ENCODE results near the gene BCL10. TPM values are rescaled to one million over a fixed set of nuclear protein-coding genes. Genes with fewer than 3 reads are reported as not detected.

Gene BCL10
- total and polyA plus RNA-seq, 2 of the 8 experiments (the other 6 are each of a cell fraction or from before 2014, with no cell fraction given) = 7.4 to 29.6 TPM

DNA sequence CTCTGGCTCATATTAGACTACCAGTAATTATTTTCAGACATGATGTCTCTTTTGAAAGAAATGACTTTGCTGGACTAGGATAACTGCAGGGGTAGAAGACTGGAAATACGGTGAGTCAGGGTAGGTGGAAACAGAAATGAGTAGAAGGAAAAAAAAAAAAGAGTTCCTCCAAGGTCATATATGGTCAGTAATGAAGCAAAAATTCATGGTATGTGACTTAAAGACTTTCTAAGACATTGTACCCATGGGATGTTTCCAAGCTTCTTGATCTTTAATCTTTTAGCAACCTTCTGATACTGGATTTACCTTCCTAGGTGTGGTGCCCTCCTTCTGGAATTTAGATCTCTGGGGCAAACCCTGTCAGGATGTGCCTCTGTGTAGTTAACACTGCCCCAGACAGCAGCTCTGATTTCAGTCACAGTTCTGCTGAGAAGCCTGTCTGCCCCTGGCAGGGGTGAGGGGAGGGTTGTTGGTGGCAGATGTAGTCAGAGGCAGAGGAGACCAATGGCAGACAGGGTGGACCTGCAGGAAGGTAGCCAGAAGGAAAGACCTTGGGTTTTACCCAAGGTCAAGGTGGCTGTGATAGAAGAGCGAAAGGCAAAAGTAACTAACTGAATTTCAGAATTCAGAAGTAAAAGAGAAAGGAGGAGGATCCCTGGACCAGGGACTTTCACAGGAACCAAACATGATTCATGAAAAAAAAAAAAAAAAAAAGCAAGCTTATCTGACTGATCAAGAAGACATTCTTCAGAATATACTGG, 44.1 kb upstream of the BCL10 start:
- FAIRE-seq (no peak), DNase-seq (ENCODE audit: low read depth in 1 of 2, low spot score in 2 of 2) (no peak)
- no peak overlapping the region for H3K4ac ChIP-seq (replicated peaks; ENCODE audit: insufficient read length, low read depth, low read length)
- no peak overlapping the region for H2BK12ac ChIP-seq (ENCODE audit: low read depth, low read length)
- CTCF ChIA-PET (ENCODE audit: partially characterized antibody) = interaction anchor here (0.7 to 1.3 kb wide), 3 partner anchors 12 to 156 kb away, joined by 3 read pairs; no protein-coding TSS in a partner anchor
- no peak overlapping the region for H3K4me3 ChIP-seq (ENCODE audit: extremely low read depth in 1 of 4, insufficient read depth in 2 of 4, low read depth in 3 of 4, low read length in 4 of 4)
- no peaks in the 10 kb centered on the region for H3K9me3 ChIP-seq (ENCODE audit: insufficient read depth in 2 of 2, low read depth in 1 of 2, low read length in 1 of 2)
- no peak overlapping the region for H3K56ac ChIP-seq (replicated peaks; ENCODE audit: insufficient read length, low read depth, low read length)
- H3K23ac ChIP-seq (ENCODE audit: insufficient read length) = no peak overlapping the region
- no peak overlapping the region for H4K91ac ChIP-seq (replicated peaks; ENCODE audit: insufficient read length, low read length)
- H3K4me1 ChIP-seq (replicated peaks in 1 of 4; ENCODE audit: control insufficient read depth in 3 of 4, insufficient read depth in 4 of 4, low read length in 3 of 4) = peaks cover 0 to 8% (median 2%) of the 10 kb centered on the region in 4 experiments; a peak in 4 of 7 replicates
- POLR2A ChIA-PET (ENCODE audit: partially characterized antibody) = interaction anchor here (0.6 to 1.2 kb wide), 3 partner anchors 25 to 260 kb away, joined by 3 to 4 read pairs (median 3); partner anchors contain the start of gene CCN1
- no peak overlapping the region for H4K5ac ChIP-seq (ENCODE audit: insufficient read length, low read depth, low read length)
- no peaks in the 10 kb centered on the region for H3K79me2 ChIP-seq (ENCODE audit: control insufficient read depth in 1 of 2, insufficient read depth in 2 of 2, low read length in 2 of 2)
- no peak overlapping the region for H3K18ac ChIP-seq (ENCODE audit: extremely low read depth, low read length)
- no peak overlapping the region for H2AFZ ChIP-seq (ENCODE audit: low read length)
- H3K36me3 ChIP-seq (ENCODE audit: control insufficient read depth in 2 of 4, insufficient read depth in 4 of 4, low read length in 3 of 4) = no peaks in the 10 kb centered on the region; a peak in 1 of 8 replicates
- no peaks in the 10 kb centered on the region for H3K23me2 ChIP-seq (ENCODE audit: low read depth, low read length)
- H2BK15ac ChIP-seq (ENCODE audit: low read length) = no peak overlapping the region
- peaks cover 0 to 1% of the 10 kb centered on the region in 2 experiments for H4K20me1 ChIP-seq (replicated peaks in 1 of 2; ENCODE audit: control insufficient read depth in 1 of 2, insufficient read depth in 2 of 2, low read length in 2 of 2)
- H3K79me1 ChIP-seq (ENCODE audit: low read depth, low read length) = no peaks in the 10 kb centered on the region
- H2BK5ac ChIP-seq (ENCODE audit: low read depth, low read length) = no peak overlapping the region
- H4K8ac ChIP-seq (ENCODE audit: extremely low read depth, insufficient read depth, low read length) = no peak overlapping the region
- H3K4me2 ChIP-seq (ENCODE audit: insufficient read depth in 1 of 2, low read depth in 2 of 2, low read length in 2 of 2) = no peak overlapping the region
- H2AK5ac ChIP-seq (ENCODE audit: low read depth, low read length) = no peak overlapping the region
- no peak overlapping the region for H3K9ac ChIP-seq (replicated peaks in 1 of 4; ENCODE audit: extremely low read depth in 1 of 4, low read depth in 3 of 4, low read length in 3 of 4)
- H2BK20ac ChIP-seq (ENCODE audit: low read length) = no peak overlapping the region
- H3K27ac ChIP-seq (ENCODE audit: low read depth, low read length) = no peak overlapping the region
- TF ChIP-seq POLR2A (IDR thresholded peaks at IDR 0.05; ENCODE audit: control extremely low read depth in 1 of 2, low read depth in 2 of 2, low read length in 2 of 2) = no peak
- TF ChIP-seq RAD21 (IDR thresholded peaks at IDR 0.05 in 1 of 2, conservative IDR thresholded peaks at IDR 0.05 in 1 of 2; ENCODE audit: low read depth in 2 of 2, low read length in 2 of 2) = no peak
- TF ChIP-seq E2F6 (IDR thresholded peaks at IDR 0.05) = no peak
- TF ChIP-seq RXRA (IDR thresholded peaks at IDR 0.05; ENCODE audit: insufficient read depth, low read depth, low read length) = no peak
- TF ChIP-seq SP1 (IDR thresholded peaks at IDR 0.05; ENCODE audit: low read depth, low read length) = no peak
- no peak for TF ChIP-seq CREB1 (IDR thresholded peaks at IDR 0.05)
- 83% methylated on average over 2 of the region's 2 CpGs; no CpG with 5 or more reads in 1 of the 2 experiments for WGBS, 2 experiments (ENCODE audit: extremely low coverage in 1 of 2, insufficient coverage in 1 of 2, insufficient read length in 1 of 2, insufficient replicate concordance in 2 of 2, low coverage in 1 of 2, low lambda C conversion rate in 2 of 2, missing lambda C conversion rate in 1 of 2)
- no peak overlapping the region for H3K14ac ChIP-seq (ENCODE audit: insufficient read length)
- no peaks in the 10 kb centered on the region for H3K27me3 ChIP-seq (replicated peaks in 1 of 4; ENCODE audit: control insufficient read depth in 3 of 4, extremely low read depth in 1 of 4, insufficient read depth in 3 of 4, low read length in 3 of 4)
- no peak overlapping the region for H2BK120ac ChIP-seq (replicated peaks; ENCODE audit: low read depth, low read length)

Measured in H1 (cell line).